ENCODE data around the gene UBE2Z.

GRCh38 chr17:48928876-48929811 lies 20.9 kb downstream of the UBE2Z start:
- TF ChIP-seq EZH2 (IDR thresholded peaks at IDR 0.05; ENCODE audit: insufficient read depth, poor library complexity, severe bottlenecking), result no peak
- no peak for TF ChIP-seq EZH2phosphoT487 (IDR thresholded peaks at IDR 0.05; ENCODE audit: insufficient read depth, low read depth)
